Keratinocyte (primary cell): ENCODE data around the gene ATG14. TPM values are rescaled to one million over a fixed set of nuclear protein-coding genes. Genes with fewer than 3 reads are reported as not detected.

Experiments
- DNase-seq: peaks from one replicate; pipeline ENCODE4 v3.0.0-alpha.2; 2011; ENCODE audit warnings: low read depth, missing footprints, low spot score
- FAIRE-seq: peaks from 2 replicates; lab custom pipeline; 2011; peaks lifted over from hg19 to GRCh38; lab: Jason Lieb, UNC
- H2AFZ ChIP-seq: 2 replicates; pipeline ENCODE4 v1.6.0; 2012; ENCODE audit warnings: low read length, control low read depth, inconsistent platforms; ENCODE audit not compliant: control insufficient read depth
- H3K27ac ChIP-seq: 2 replicates; pipeline ENCODE4 v1.5.1; 2011; ENCODE audit warnings: low read length; ENCODE audit not compliant: control insufficient read depth, insufficient read depth
- H3K27me3 ChIP-seq: 3 replicates; pipeline ENCODE4 v1.6.0; 2011; ENCODE audit warnings: low read length; ENCODE audit not compliant: control insufficient read depth, insufficient read depth; ENCODE audit errors: extremely low read depth
- H3K36me3 ChIP-seq, 2 experiments: 2 replicates in 1 of 2; 3 replicates in 1 of 2; pipeline ENCODE4 v1.5.1; 2011; ENCODE audit warnings: low read length in 2 of 2, mild to moderate bottlenecking in 1 of 2; ENCODE audit not compliant: control insufficient read depth in 2 of 2, insufficient read depth in 2 of 2; ENCODE audit errors: extremely low read depth in 1 of 2
- H3K4me1 ChIP-seq: 3 replicates; pipeline ENCODE4 v1.5.1; 2011; ENCODE audit warnings: low read length; ENCODE audit not compliant: control insufficient read depth, insufficient read depth; ENCODE audit errors: extremely low read depth
- H3K4me2 ChIP-seq: 3 replicates; pipeline ENCODE4 v1.6.0; 2011; ENCODE audit warnings: low read depth, low read length; ENCODE audit not compliant: control insufficient read depth, insufficient read depth; ENCODE audit errors: extremely low read depth
- H3K4me3 ChIP-seq, 3 experiments: fragments of 200-600 bp in 1 of 3; sonication (generic) in 1 of 3; 2 replicates in 2 of 3; 3 replicates in 1 of 3; pipeline ENCODE4 v1.5.1; 2011 to 2016; ENCODE audit warnings: low read length in 3 of 3, mild to moderate bottlenecking in 3 of 3, control low read depth in 2 of 3, inconsistent platforms in 1 of 3, low read depth in 1 of 3, mixed read lengths in 1 of 3, mixed run types in 1 of 3, moderate library complexity in 1 of 3; ENCODE audit not compliant: control insufficient read depth in 2 of 3, insufficient read depth in 2 of 3; ENCODE audit errors: extremely low read depth in 1 of 3
- H3K79me2 ChIP-seq: 2 replicates; pipeline ENCODE4 v1.6.0; 2012; ENCODE audit warnings: low read length; ENCODE audit not compliant: control insufficient read depth, insufficient read depth
- H3K9ac ChIP-seq: 3 replicates; pipeline ENCODE4 v1.6.0; 2011; ENCODE audit warnings: low read length; ENCODE audit not compliant: control insufficient read depth, insufficient read depth; ENCODE audit errors: extremely low read depth
- H3K9me1 ChIP-seq: 3 replicates; pipeline ENCODE4 v1.6.0; 2011; ENCODE audit warnings: low read length; ENCODE audit not compliant: control insufficient read depth, insufficient read depth; ENCODE audit errors: extremely low read depth
- H3K9me3 ChIP-seq: 2 replicates; pipeline ENCODE4 v1.5.1; 2012; ENCODE audit warnings: low read depth, low read length; ENCODE audit not compliant: control insufficient read depth
- H4K20me1 ChIP-seq: 3 replicates; pipeline ENCODE4 v1.6.0; 2011; ENCODE audit warnings: low read length; ENCODE audit not compliant: control insufficient read depth, insufficient read depth; ENCODE audit errors: extremely low read depth
- CTCF ChIP-seq, 3 experiments: IDR thresholded peaks in 1 of 3; conservative IDR thresholded peaks in 1 of 3; optimal IDR thresholded peaks in 1 of 3; 2 replicates in 2 of 3; 3 replicates in 1 of 3; pipeline versions ENCODE3 to v1.5.1; 2011; ENCODE audit warnings: low read length in 3 of 3, mild to moderate bottlenecking in 3 of 3, moderate library complexity in 2 of 3, control low read depth in 1 of 3, inconsistent platforms in 1 of 3; ENCODE audit not compliant: insufficient read depth in 2 of 3; ENCODE audit errors: extremely low read depth in 1 of 3
- EZH2 ChIP-seq: IDR thresholded peaks from one replicate; pipeline ENCODE4 v1.6.1; 2012; ENCODE audit warnings: inconsistent platforms, mild to moderate bottlenecking, low read length, moderate library complexity
- dilution Hi-C: fragments of 300-500 bp; cut with MboI; formaldehyde crosslinking; loops from one replicate; pipeline ENCODE4 v1.7.0; 2020; ENCODE audit warnings: low sequenced_read_pairs; ENCODE audit not compliant: extremely low pct_ligation_motif_present
- polyA plus RNA-seq, 5 experiments: library from polyadenylated mRNA; depleted of rRNA in 3 of 5; stranded (reverse) in 3 of 5; stranded (forward) in 1 of 5; unstranded in 1 of 5; fragments of >200 nt; gene quantifications; 1 replicate in 1 of 5; 2 replicates in 3 of 5; 3 replicates in 1 of 5; pipeline versions ENCODE4 v1.2.1 to v1.2.3, GENCODE V29; 2011 to 2012; ENCODE audit warnings: missing spikeins in 2 of 5, low read depth in 1 of 5, low replicate concordance in 1 of 5

The ATG14 gene
- polyA plus RNA-seq, 1 donor (not counting 4 experiments of a cell fraction or from before 2014, with no cell fraction given): 7.0 TPM

DNA sequence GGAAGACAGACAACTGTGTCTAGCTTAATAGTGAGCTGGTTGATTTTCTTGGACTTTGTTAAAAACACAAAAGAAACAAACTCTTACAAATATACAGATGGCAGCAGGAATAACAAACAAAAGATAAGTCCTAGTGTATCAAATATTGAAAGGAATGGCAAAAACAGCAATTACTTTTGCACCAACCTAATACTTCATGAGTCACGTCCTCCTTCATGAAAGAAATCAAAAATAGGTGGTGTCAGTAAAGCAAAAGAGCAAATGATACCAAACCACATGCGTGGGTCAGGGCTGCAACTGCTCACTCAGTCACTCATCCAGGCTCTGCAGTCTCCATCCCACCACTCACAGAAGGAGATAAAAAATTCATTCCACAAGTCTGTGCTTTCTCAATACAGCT, 11.8 kb downstream of the ATG14 start:
- FAIRE-seq: no peak
- no peak overlapping the region for H3K9ac ChIP-seq
- no peaks in the 10 kb centered on the region for H3K27me3 ChIP-seq

DNA sequence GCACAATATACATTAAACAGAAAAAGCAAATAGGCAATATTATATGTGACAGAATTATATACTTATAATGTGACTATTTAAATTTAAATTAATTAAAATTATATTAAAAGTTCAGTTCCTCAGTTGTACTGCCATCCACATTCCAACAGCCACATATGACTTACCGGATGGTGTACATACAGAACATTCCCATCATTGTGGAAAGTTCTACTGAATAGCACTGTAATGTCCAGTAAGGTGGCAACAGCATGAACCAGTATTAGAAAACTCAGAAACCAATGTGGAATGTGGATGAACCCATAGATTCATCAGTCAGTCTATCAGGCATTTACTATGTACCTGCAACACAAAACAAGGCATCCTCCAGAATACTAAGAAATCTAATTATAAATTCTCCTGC, 12.4 kb downstream of the ATG14 start:
- no peak overlapping the region for H2AFZ ChIP-seq
- dilution Hi-C loops: no loop called here
- no peak overlapping the region for H3K27ac ChIP-seq
- H3K4me2 ChIP-seq: no peak overlapping the region
- H3K9me1 ChIP-seq: no peaks in the 10 kb centered on the region
- H3K36me3 ChIP-seq: peaks cover 0 to 1% of the 10 kb centered on the region in 2 experiments
- no peak overlapping the region for H3K4me3 ChIP-seq
- H3K9ac ChIP-seq: no peak overlapping the region
- DNase-seq (no peak), FAIRE-seq (no peak)
- no peaks in the 10 kb centered on the region for H3K27me3 ChIP-seq
- peaks cover 6% of the 10 kb centered on the region for H3K4me1 ChIP-seq
- no peaks in the 10 kb centered on the region for H4K20me1 ChIP-seq
- H3K9me3 ChIP-seq: no peaks in the 10 kb centered on the region
- TF ChIP-seq EZH2 (no peak), CTCF (optimal IDR thresholded peaks at IDR 0.05 in 1 of 3, IDR thresholded peaks at IDR 0.05 in 1 of 3, conservative IDR thresholded peaks at IDR 0.05 in 1 of 3; ENCODE audit: extremely low read depth in 1 of 3, insufficient read depth in 2 of 3, low read length in 3 of 3) (no peak)
- H3K79me2 ChIP-seq: peaks cover 14% of the 10 kb centered on the region

More for the DNA sequence above, 11.8 kb downstream of the ATG14 start:
- dilution Hi-C loops: no loop called here
- TF ChIP-seq EZH2 (no peak), CTCF (optimal IDR thresholded peaks at IDR 0.05 in 1 of 3, IDR thresholded peaks at IDR 0.05 in 1 of 3, conservative IDR thresholded peaks at IDR 0.05 in 1 of 3; ENCODE audit: extremely low read depth in 1 of 3, insufficient read depth in 2 of 3, low read length in 3 of 3) (no peak)
- no peaks in the 10 kb centered on the region for H4K20me1 ChIP-seq
- H3K79me2 ChIP-seq: peaks cover 18% of the 10 kb centered on the region
- H3K27ac ChIP-seq: no peak overlapping the region
- peaks cover 0 to under 1% of the 10 kb centered on the region in 2 experiments for H3K36me3 ChIP-seq
- H3K4me2 ChIP-seq: no peak overlapping the region
- DNase-seq: no peak
- peaks cover 6% of the 10 kb centered on the region for H3K4me1 ChIP-seq
- no peak overlapping the region for H2AFZ ChIP-seq
- no peak overlapping the region for H3K4me3 ChIP-seq
- no peaks in the 10 kb centered on the region for H3K9me1 ChIP-seq
- no peaks in the 10 kb centered on the region for H3K9me3 ChIP-seq
